ENCODE data around the gene ADAMTS4. TPM values are rescaled to one million over a fixed set of nuclear protein-coding genes. Genes with fewer than 3 reads are reported as not detected.
"Not testable (repeated sequence)": the region's sequence is repeated elsewhere in the genome, so short reads cannot be mapped to it uniquely, and the experiment has no call there.

ADAMTS4 gene
- 14.2 TPM for polyA plus RNA-seq (2013, experiment 1 of 2; ENCODE audit: insufficient read length)
- polyA plus RNA-seq (2013, experiment 2 of 2; ENCODE audit: insufficient read length): 7.2 TPM

- peak; percentile 97 for DNase-seq
Measured at GRCh38 chr1:161198897-161199431, at the start of gene ADAMTS4. TSS of gene ADAMTS4 (minus strand) at chr1:161199054. CDS start at chr1:161198627, 427 bp downstream.

- DNase-seq: no peak
Measured at GRCh38 chr1:161244888-161245287, 46.0 kb upstream of the ADAMTS4 start.

GRCh38 chr1:161242313-161242712 is 43.5 kb upstream of the ADAMTS4 start:
- DNase-seq: no peak

GRCh38 chr1:161241682-161242081 is 42.8 kb upstream of the ADAMTS4 start:
- no peak for DNase-seq

- DNase-seq: no peak
Measured at GRCh38 chr1:161238039-161238473, 39.2 kb upstream of the ADAMTS4 start, which contains the start of gene NR1I3. TSS of gene NR1I3 (minus strand) at chr1:161238203. CDS start at chr1:161236565, 1,638 bp downstream.

GRCh38 chr1:161235957-161236775 is 37.3 kb upstream of the ADAMTS4 start:
- DNase-seq: no peak

GRCh38 chr1:161233102-161233501 is 34.2 kb upstream of the ADAMTS4 start:
- DNase-seq: no peak

- no peak for DNase-seq
Measured at GRCh38 chr1:161230762-161231161, 31.9 kb upstream of the ADAMTS4 start.

- no peak for DNase-seq
Measured at GRCh38 chr1:161229896-161230295, 31.0 kb upstream of the ADAMTS4 start.

- DNase-seq: no peak
Measured at GRCh38 chr1:161228032-161228431, 29.2 kb upstream of the ADAMTS4 start.

GRCh38 chr1:161227196-161227871 is 28.5 kb upstream of the ADAMTS4 start:
- peak; percentile 65 for DNase-seq

- DNase-seq: no peak
Measured at GRCh38 chr1:161226759-161227158, 27.9 kb upstream of the ADAMTS4 start.

- no peak for DNase-seq
Measured at GRCh38 chr1:161226320-161226711, 27.5 kb upstream of the ADAMTS4 start.

- peak; percentile 100 for DNase-seq
Measured at GRCh38 chr1:161225534-161226319, 26.9 kb upstream of the ADAMTS4 start, which contains the start of gene TOMM40L. TSS of gene TOMM40L (plus strand) at chr1:161226060. CDS start at chr1:161226490, 430 bp downstream.

- no peak for DNase-seq
Measured at GRCh38 chr1:161225178-161225533, 26.3 kb upstream of the ADAMTS4 start.

- not testable (repeated sequence) for DNase-seq
Measured at GRCh38 chr1:161224695-161225087, 25.8 kb upstream of the ADAMTS4 start.

- DNase-seq: no peak
Measured at GRCh38 chr1:161223805-161224694, 25.2 kb upstream of the ADAMTS4 start.

GRCh38 chr1:161222175-161223019 is 23.5 kb upstream of the ADAMTS4 start:
- DNase-seq: no peak

GRCh38 chr1:161220002-161220401 is 21.1 kb upstream of the ADAMTS4 start:
- no peak for DNase-seq

Data from fibroblast of skin of back (primary cell).